ENCODE results near the gene C21orf91.
"Not testable (repeated sequence)": the region's sequence is repeated elsewhere in the genome, so short reads cannot be mapped to it uniquely, and the experiment has no call there.

The C21orf91 gene

DNA sequence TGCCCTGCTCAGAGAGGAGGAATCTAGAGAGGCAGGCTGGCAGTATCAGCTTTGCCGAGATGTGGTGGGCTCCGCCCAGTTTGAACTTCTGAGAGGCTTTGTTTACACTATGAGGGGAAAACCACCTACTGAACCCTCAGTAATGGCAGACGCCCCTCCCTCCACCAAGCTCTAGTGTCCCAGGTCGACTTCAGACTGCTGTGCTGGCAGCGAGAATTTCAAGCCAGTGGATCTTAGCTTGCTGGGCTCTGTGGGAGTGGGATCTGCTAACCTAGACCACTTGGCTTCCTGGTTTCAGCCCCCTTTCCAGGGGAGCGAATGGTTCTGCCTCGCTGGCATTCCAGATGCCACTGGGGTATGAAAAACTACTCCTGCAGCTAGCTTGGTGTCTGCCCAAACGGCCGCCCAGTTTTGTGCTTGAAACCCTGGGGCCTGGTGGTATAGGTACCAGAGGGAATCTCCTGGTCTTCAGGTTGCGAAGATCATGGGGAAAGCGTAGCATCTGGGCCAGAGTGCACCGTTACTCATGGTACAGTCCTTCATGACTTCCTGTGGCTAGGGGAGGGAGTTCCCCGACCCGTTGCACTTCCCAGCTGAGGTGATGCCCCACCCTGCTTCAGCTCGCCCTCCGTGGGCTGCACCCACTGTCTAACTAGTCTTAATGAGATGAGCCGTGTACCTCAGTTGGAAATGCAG is 43.6 kb downstream of the C21orf91 start:
- DNase-seq = no peak

- DNase-seq = not testable (repeated sequence)
Measured at GRCh38 chr21:17775021-17775420, 44.1 kb downstream of the C21orf91 start.

DNA sequence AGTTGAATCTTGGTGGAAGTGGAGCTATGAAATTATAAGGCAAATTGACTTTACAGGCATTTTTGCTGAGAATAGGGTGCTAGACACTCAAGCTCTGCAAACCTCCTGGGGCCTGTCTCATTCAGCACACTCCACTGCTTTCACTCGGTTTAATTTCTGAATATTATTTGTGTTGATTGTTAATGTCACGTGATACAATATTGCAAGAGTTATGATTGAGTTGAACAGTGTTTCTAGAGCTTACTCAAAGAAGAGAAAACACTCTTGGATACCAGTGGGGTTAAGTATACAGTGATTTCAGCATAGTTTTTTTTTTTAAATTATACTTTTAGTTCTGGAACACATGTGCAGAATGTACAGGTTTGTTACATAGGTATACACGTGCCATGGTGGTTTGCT is 49.7 kb downstream of the C21orf91 start:
- DNase-seq = no peak

GRCh38 chr21:17768840-17769446 is 50.2 kb downstream of the C21orf91 start:
- no peak for DNase-seq

- DNase-seq = no peak
Measured at GRCh38 chr21:17765207-17765606, 53.9 kb downstream of the C21orf91 start.

DNA sequence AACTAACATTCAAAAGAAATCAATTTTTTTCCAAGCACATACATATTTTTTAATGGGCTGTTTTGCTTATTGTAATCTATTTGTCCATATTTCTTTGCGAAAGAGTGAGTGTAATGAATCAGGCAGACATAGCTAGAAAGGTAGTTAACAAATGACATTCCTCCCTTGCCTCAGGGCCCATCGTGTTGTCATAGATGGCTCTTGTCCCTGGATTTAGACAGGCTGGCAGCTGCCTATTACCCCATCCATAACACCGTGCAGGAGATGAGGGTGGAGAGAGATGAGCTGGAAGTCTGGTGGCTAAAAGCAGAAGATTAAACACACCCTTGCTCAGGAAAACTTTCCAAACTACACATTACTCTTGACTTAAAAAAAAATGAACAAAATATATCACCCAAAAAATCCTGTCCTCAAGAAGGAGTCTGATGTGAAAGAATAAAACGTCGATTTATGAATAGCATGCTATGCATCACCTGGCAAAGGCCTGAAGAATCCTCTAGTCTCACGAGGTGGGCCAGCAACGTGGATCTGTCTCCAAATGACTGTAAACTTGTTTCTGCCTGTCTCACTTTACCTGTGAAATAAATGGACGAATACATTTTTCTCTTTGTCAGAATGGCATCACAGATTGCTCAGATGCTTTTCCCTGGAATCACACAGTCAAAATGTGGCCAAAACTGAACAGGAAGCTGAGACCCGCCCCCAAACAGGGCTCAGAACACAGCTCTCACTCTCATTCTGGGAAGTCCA is 55.7 kb downstream of the C21orf91 start:
- no peak for DNase-seq

GRCh38 chr21:17759511-17760178 is 59.5 kb downstream of the C21orf91 start:
- DNase-seq = no peak

DNA sequence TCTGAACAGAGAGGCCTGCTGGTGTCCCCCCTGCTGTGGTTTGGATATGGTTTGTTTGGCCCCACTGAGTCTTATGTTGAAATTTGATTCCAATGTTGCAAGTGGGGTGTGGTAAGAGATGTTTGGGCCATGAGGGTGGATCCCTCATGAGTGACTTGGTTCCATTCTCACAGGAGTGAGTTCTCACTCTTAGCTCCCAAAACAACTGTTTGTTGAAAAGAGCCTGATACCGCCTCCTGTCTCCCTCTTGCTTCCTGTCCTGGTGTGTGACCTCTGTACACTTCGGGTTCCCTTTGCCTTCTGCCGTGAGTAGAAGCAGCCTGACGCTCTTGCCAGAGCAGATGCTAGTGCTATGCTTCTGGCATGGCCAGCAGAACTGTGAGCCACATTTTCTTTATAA is 60.5 kb downstream of the C21orf91 start:
- DNase-seq = no peak

GRCh38 chr21:17757671-17758070 is 61.5 kb downstream of the C21orf91 start:
- no peak for DNase-seq

DNA sequence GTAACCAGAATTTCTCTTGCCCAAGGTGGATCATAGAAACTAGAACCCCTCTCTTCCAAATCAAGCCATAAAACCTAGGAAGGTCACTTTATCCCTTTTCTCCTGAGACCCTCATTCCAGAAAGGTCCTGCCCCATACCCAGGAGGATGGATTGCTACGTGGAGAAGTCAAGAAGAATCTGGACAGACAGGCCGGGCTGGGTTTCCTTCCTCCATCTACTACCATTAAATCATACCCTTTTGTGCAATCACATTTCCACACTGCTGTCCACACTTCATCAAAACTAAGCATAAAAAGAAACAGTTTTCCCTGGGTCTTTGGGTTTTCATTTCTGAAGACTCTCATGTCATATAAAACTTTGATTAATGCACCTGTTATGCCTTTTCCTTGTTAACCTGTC is 65.4 kb downstream of the C21orf91 start:
- no peak for DNase-seq

- DNase-seq = no peak
Measured at GRCh38 chr21:17752171-17752570, 67.0 kb downstream of the C21orf91 start.

GRCh38 chr21:17746920-17747319 is 72.2 kb downstream of the C21orf91 start:
- DNase-seq = no peak

DNA sequence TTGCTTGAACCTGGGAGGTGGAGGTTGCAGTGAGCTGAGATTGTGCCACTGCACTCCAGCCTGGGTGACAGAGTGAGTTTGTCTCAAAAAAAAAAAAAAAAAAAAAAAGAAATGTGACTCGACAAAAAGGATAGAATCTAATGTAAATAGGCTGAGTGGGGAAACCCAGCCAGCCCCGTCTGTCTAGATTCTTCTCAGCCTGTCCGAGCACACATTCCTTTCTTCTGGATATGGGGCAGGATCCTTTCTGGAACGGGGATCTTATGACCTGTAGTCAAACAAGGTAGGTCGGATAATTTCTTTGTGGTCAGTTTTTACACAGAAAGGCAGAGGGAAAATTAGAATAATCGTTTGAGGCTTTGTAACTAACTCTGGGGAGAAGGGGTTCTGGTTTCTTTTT is 74.1 kb downstream of the C21orf91 start:
- no peak for DNase-seq

DNA sequence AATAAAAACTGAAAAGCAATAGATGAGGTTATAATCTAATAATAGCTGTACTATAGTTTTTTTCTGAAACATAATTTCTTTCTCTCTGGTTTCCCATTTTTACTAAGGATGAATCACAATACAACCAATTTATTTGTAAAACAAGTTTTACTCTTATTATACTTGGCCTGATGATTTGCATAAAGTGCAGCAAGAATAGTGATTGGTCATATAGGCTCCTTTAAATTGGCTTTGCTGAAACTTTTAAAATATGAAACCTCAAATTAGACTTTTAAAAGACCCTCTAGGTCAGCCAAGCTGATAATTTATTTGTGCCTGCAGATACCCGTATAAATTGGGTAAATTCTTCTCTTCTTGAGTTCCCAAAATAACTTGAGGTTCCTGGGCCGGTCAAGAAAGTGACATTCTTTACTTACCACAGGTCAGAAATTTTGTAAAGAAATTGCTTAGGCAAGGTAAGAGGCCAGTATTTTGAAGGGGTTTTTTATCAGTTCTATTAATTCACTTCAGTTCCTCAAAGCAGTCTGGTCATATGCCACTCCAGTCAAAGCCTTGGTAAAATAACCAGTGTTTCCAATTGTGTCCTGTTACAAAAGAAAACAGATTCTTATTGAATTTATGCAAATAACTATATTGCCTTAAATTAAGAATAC is 76.1 kb downstream of the C21orf91 start:
- no peak for DNase-seq

- no peak for DNase-seq
Measured at GRCh38 chr21:17742181-17742580, 77.0 kb downstream of the C21orf91 start.

Data from NCI-H1048 (cell line).